Amniotic epithelial cell (primary cell): ENCODE measurements around the gene GALNT2.

Experiments used
- DNase-seq: peaks from one replicate; pipeline ENCODE4 v3.0.0-alpha.2; 2010; ENCODE audit warnings: low read depth

GALNT2 gene

DNA sequence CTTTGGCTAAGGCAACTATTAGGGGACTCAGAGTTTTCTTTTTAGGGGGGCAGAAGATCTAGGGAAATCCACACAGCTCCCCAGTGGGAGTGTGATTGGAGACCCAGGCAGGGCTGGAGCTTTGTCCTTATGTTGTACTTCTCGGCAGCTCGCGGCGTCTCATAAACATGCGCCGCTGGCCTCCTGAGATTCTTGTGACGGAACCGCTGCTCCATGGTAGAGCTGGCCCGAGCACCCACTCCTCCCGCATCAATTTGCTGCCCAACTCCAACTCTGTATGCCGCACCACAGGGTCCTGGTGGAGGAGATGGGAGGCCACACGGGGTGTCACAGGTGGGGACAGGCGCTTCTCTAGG, 143.9 kb downstream of the GALNT2 start:
- DNase-seq, result no peak

DNA sequence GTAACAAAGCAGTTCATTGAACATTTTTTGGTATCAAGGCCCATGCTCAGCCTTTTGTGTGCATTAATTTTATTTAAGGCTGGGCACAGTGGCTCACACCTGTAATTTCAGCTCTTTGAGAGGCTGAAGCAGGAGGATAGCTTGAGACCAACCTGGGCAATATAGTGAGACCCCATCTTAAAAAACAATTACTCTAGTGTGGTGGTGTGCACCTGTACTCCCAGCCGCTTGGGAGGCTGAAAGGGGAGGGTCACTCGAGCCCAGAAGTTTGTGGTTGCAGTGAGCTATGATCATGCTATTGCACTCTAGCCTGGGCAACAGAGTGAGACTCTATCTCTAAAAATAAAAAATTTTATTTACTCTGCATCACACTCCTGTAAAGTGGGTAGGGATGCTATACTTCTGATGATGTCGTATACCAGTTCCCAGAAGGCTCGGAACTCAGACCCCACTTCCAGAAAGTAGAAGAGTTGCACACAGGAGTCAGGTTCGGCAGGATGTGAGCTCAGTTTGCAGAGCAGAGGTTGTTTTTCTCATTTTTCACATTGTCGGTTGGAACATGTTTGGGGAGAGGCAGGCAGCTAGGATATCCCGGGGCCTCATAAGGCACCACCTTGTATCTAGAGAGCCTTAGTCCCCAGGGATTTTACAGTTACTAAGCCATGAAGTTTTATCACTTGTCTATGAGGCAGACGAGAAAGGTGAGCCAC, 144.6 kb downstream of the GALNT2 start:
- no peak for DNase-seq

GRCh38 chr1:230212405-230212936, 145.4 kb downstream of the GALNT2 start:
- DNase-seq, result no peak

GRCh38 chr1:230215031-230215430, 148.0 kb downstream of the GALNT2 start:
- peak; percentile 75 for DNase-seq

DNA sequence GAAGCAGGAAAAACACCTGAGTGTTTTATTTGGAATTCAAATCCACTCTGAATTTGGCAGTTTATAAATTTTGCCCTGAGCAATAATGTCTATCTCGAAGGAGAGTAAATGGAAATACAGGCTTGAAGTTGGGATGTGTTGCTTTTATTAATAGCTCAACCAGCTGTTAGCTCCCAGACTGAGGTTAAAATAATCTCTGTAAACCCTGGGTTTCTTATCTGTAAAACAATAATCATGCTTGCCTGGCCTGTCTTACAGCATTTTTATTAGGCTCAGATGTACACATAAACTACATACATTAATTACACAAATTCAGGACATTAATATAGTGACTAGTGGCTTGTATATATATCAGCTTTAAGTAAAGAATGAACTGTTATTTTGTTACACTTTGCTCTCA, 148.5 kb downstream of the GALNT2 start:
- DNase-seq, result no peak

- DNase-seq, result no peak
Measured at GRCh38 chr1:230216896-230217295, 149.9 kb downstream of the GALNT2 start.

DNA sequence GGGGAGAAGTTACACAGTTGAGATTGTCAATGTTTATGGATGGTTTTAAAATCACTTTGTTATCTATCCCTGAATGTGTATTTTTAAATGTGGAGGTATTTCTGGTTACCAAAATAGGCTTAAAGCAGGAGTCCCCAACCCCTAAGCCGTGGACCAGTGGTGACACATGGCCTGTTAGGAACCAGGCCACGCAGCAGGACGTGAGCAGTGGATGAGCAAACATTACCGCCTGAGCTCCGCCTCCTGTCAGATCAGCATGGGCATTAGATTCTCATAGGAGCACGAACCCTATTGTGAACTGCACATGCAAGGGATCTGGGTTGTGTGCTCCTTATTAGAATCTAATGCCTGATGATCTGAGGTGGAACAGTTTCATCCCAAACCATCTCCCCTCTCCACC, 151.6 kb downstream of the GALNT2 start:
- DNase-seq, result no peak

DNA sequence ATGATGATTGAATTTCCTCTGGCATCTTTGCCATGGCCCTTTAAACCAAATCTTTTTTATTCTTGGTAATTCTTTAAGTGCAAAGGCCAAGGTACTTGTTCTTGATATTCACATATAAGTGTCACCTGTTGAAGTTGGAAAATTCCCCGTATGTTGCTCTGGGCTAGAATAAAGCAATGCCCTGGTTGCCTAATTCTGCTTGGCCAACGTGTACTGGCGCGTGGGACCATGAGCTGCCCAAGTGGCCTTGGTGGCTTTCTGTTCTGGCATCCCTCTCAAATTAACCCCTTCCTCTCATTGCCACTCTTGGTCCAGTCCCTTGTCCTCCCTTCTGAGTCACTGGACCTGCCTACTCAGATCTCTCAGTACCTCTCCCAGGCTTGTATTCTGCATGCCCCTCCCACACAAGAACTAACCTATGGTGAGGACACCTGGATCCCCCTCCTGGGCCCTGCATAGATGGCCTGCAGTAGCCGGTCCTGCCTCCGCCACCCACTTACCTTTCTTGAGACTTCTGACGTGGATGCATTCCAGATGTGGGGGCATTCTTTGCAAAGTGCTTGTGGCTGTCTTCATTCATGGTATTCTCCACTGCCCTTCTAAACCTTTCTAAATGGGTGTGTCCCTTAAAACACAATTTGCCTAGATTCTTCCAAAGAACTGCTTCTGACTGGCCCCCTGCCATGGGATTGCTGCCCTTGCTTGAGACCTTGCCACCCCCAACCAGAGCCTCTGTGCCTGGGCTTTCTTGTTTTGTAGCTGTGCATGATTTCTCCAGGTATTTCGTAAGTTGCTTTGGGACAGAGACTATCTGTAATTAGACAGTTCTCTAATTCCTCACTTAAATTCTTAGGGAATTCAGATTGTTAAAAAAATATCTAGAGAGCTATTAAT, 152.4 kb downstream of the GALNT2 start:
- DNase-seq, result no peak

GRCh38 chr1:230220478-230220877, 153.4 kb downstream of the GALNT2 start:
- no peak for DNase-seq

DNA sequence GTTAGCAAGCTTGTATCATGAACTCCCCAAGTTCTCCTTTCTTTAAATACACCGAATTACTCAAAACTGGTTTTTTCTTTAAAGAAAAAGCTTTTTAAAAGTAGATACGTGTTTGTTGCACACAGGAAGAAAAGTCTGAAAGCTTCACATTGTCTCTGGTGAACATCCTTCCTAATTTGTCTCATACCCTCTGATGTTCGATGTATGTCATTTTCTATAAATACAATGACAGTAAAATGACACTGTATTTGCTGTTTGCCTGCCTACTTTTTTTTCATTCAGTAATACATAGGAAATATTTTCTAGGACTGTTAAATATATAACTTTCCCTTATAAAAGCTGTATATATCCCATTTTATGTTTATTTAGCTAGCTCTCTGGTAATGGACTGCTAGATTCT, 153.9 kb downstream of the GALNT2 start:
- no peak for DNase-seq

GRCh38 chr1:230222678-230223077, 155.6 kb downstream of the GALNT2 start:
- DNase-seq, result peak; percentile 18

DNA sequence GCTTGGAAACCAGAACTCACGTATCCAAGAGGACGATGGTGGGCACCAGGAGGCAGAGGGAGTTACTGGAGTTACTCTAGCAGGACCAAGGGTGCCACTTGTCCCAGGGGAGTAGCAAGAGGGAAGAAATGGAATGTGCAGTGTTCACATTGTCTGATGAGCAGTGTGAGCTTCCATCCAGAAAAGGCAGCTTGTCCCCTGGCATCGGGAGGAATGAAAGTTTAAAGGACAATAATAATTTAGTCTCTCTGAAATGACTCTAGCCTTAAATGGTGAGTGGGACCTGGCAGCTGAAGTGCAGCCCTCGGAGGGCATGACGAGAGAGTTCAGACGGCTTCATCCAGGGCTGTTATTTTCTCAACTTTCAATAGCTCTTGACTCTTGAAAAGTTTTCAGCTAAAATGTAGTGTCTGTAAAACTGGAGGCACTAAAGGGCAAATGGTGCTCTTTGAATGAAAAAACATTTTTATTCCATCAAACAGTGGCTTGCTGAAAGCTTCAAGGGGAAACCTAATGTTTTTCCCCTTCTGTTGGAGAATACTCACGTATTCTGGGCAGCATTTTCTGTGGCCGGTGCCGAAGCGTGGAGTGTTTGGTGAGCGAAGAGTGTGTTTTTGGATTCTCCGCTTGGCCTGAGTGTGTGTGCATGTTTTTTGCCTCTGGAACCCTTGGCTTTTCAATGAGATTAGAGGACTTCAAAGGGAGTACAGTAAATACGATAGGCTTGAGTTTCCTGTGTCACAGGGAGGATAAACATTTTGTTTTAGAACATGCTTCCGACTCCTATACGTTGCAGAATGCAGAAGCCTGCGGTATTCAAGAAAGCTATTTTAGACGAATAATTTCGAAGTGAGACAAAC, 157.3 kb downstream of the GALNT2 start:
- no peak for DNase-seq

DNA sequence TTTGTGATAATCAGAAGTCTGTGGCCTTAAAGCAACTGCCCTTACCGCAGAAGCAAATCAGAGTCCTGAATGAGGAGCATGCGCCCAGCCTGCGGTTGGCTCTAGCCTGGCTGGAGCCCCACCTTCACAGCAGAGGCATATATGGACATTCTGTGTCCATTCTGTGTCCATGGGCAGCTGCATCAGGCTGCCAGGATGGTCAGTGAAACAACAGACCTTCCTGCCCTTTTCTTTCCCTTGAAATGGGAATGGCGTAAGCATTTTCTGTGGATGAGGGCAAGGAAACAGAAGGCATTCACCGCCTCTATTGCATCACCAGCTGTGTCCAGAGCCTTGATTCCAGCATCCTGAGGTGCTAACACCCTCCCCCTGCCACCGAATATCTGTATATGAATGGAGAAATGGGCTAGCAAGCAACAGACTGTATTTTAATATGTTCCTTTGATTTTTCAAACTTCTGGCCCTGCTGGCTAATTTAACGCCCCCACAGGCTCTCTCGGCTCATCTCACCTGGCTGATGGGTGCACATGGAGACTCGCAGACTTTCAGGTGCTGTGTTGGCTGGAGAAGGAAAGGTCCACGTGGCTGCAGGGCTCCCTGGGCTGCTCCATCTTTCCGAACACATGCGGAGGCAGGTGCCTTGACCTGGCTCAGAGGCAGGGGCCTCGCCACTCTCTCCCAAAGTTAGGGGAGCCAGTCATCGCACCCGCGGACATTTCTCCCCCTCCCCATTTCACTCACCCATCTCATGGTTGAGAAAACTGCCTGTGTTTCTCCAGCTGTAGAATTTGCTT, 159.2 kb downstream of the GALNT2 start:
- DNase-seq, result peak; percentile 46

GRCh38 chr1:230226814-230227213, 159.8 kb downstream of the GALNT2 start:
- DNase-seq, result no peak

GRCh38 chr1:230228236-230228897, 161.3 kb downstream of the GALNT2 start:
- no peak for DNase-seq

DNA sequence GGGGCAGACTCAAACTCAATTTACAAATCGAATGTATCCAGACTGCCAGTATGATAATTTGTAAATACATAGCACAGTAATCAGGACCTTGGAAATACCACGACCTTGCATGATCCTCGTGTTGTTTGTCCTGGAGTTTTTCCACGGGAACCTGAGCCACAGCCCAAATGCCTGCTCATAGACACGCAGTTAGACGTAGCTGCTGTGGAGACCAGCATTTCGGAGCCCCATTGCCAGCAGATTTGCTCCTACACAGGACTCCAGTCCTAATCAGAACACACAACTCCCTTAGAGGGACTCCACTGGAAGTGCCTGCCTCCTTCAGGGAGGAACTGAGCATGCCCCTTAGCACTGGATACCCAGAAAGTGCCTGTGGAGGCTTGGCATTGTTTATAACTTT, 163.2 kb downstream of the GALNT2 start:
- DNase-seq, result no peak

DNA sequence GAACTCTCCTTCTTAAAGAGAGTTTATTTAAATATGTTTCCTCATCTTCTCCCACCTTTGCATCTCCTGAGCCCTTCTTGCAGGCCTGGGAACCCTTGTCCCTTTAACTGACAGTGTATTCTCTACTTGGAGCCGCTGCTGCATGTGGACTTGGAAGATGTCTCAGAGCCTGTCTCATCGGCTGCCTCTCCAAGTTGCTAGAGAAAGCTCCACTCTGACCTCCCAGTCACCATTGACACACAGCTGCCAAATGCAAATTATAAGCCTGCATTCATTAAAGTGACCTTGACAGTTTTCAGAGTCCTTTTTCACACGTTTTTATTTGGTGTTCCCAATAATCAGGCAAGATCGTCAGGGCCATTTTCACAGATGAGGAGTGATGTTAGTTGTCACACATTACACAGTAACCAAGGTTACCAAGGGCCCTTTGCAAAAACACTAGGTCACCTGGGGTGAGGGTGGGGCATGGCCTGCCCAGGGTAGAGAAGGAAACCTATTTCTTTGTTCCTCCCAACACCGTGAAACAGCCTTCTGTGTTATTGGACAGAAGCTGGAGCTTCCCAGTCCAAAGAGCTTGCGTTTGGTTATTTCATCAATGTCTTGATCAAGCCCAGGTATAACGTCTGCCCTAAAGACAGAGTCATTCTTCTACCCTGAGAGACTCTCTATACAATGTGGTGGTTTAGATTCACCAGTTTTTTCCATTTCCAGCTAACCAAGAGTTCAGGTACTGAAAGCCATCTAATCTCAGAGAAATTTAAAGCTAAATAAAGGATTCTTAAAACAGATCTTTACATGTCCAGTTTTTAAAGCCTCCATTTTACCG, 164.1 kb downstream of the GALNT2 start:
- no peak for DNase-seq

- no peak for DNase-seq
Measured at GRCh38 chr1:230231774-230232145, 164.7 kb downstream of the GALNT2 start.

DNA sequence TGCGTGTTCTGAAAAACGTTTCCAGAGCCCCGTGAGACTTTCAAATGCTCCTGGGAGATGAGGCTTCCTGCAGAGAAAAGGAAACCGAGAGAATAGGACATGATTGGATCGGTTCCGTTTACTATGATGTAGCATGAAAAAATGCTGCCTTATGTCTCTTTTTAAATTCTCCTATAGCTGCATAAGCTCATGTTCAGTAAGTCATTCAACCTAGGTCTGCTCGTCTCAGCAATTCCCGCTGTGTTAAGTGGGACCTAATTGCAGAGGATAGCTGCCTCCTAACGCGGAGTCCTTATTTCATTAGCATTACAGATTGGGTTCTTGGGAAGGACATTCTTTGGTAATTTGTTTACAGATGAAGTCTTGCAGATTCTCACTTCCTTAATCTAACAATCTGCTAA, 165.3 kb downstream of the GALNT2 start:
- DNase-seq, result no peak

DNA sequence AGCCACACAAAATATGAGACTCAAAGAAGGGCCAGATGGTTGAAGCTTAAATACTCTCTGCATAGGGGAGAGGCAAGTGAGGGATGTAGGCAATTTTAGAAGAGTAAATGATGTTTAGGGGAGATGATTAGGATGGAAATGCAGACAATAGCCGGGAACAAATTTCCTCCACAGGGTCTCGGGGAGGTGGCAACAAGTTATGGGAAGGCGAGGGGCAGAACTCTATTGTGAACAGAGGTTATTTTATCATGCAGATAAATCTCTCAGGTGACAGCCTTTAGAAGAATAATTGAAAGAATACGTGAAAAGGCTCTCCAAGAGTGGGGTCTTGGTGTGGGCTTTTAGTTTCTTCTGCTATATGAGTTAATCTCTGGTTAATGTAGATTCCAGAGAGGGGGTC, 166.7 kb downstream of the GALNT2 start:
- DNase-seq, result no peak
